ENCODE results near the gene MERTK. TPM values are rescaled to one million over a fixed set of nuclear protein-coding genes. Genes with fewer than 3 reads are reported as not detected.
"Not testable (repeated sequence)": the region's sequence is repeated elsewhere in the genome, so short reads cannot be mapped to it uniquely, and the experiment has no call there.

MERTK gene
- polyA plus RNA-seq (2013, experiment 1 of 2; ENCODE audit: insufficient read length) = 0.12 TPM
- 0.63 TPM for polyA plus RNA-seq (2013, experiment 2 of 2; ENCODE audit: insufficient read length)

GRCh38 chr2:111897924-111898702, at the start of gene MERTK:
Gene MERTK, plus strand, starts transcription at chr2:111898607. Its CDS starts 129 bp downstream, at chr2:111898736.
- DNase-seq = peak; percentile 36

- not testable (repeated sequence) for DNase-seq
Observed at GRCh38 chr2:111850646-111851045, 47.8 kb upstream of the MERTK start.

GRCh38 chr2:111852544-111852943, 45.9 kb upstream of the MERTK start:
- DNase-seq = not testable (repeated sequence)

GRCh38 chr2:111860005-111860404, 38.4 kb upstream of the MERTK start:
- not testable (repeated sequence) for DNase-seq

GRCh38 chr2:111865124-111865523, 33.3 kb upstream of the MERTK start:
- not testable (repeated sequence) for DNase-seq

- DNase-seq = not testable (repeated sequence)
Observed at GRCh38 chr2:111872806-111873205, 25.6 kb upstream of the MERTK start.

- peak; percentile 78 for DNase-seq
Observed at GRCh38 chr2:111883661-111884591, 14.5 kb upstream of the MERTK start, which contains the start of gene ANAPC1. Gene ANAPC1, minus strand, starts transcription at chr2:111884193. Its CDS starts 3,368 bp downstream, at chr2:111880825.

GRCh38 chr2:111884592-111884964, 13.8 kb upstream of the MERTK start:
- DNase-seq = no peak

GRCh38 chr2:111896024-111896423, 2.4 kb upstream of the MERTK start:
- DNase-seq = no peak

- no peak for DNase-seq
Observed at GRCh38 chr2:111896576-111896975, 1.8 kb upstream of the MERTK start.

- DNase-seq = no peak
Observed at GRCh38 chr2:111897630-111897923, 830 bp upstream of the MERTK start.

- no peak for DNase-seq
Observed at GRCh38 chr2:111898703-111899514, 502 bp downstream of the MERTK start.

GRCh38 chr2:111900859-111901258, 2.5 kb downstream of the MERTK start:
- peak; percentile 29 for DNase-seq

GRCh38 chr2:111903516-111903915, 5.1 kb downstream of the MERTK start:
- no peak for DNase-seq

GRCh38 chr2:111903930-111904439, 5.6 kb downstream of the MERTK start:
- DNase-seq = no peak

- no peak for DNase-seq
Observed at GRCh38 chr2:111904726-111905474, 6.5 kb downstream of the MERTK start.

GRCh38 chr2:111905475-111905869, 7.1 kb downstream of the MERTK start:
- DNase-seq = not testable (repeated sequence)

GRCh38 chr2:111905990-111906735, 7.8 kb downstream of the MERTK start:
- DNase-seq = peak; percentile 23

GRCh38 chr2:111908578-111908977, 10.2 kb downstream of the MERTK start:
- DNase-seq = no peak

- DNase-seq = no peak
Observed at GRCh38 chr2:111909079-111909478, 10.7 kb downstream of the MERTK start.

- not testable (repeated sequence) for DNase-seq
Observed at GRCh38 chr2:111909997-111910396, 11.6 kb downstream of the MERTK start.
